ENCODE data around the gene DDX24.

DNA sequence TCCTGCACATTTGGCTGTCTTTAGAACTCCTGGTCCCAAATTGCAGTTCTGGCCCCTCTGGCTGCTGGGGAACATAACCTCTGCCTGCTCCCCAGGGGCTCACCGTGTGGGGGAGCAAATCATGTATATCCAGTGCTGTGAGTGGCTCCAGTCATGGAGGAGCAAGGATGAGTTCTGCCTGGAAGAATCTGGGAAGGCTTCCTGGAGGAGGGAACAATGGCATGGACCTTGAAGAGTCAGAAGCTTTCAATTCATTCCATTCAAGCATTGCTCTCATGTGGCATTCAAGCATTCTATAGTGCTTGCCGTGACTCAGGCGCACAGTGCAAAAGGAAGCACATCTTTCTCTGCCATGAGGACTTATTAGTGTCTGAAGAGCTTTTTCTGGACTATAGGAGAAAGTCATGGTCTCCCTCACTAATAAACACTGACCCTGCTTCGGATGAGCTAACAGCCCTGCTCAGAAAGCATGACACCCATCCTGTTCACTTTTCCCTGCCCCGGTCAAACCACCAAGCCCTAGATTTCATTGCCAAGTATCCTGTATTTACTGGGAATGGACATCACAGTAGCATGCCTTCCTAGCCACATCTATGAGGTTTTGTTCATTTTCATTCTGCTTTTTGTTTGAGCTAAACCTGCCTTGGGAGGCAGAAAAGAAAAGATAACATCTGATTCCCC, 33.0 kb upstream of the DDX24 start:
- TF ChIP-seq POLR2AphosphoS2 (conservative IDR thresholded peaks at IDR 0.05; ENCODE audit: low read length), result no peak
- TF ChIP-seq NPAS2 (CRISPR knock-in tag; IDR thresholded peaks at IDR 0.05; ENCODE audit: borderline replicate concordance), result no peak
- no peak for TF ChIP-seq POLR2A (IDR thresholded peaks at IDR 0.05; ENCODE audit: low read length)
- TF ChIP-seq, protein P1, sequence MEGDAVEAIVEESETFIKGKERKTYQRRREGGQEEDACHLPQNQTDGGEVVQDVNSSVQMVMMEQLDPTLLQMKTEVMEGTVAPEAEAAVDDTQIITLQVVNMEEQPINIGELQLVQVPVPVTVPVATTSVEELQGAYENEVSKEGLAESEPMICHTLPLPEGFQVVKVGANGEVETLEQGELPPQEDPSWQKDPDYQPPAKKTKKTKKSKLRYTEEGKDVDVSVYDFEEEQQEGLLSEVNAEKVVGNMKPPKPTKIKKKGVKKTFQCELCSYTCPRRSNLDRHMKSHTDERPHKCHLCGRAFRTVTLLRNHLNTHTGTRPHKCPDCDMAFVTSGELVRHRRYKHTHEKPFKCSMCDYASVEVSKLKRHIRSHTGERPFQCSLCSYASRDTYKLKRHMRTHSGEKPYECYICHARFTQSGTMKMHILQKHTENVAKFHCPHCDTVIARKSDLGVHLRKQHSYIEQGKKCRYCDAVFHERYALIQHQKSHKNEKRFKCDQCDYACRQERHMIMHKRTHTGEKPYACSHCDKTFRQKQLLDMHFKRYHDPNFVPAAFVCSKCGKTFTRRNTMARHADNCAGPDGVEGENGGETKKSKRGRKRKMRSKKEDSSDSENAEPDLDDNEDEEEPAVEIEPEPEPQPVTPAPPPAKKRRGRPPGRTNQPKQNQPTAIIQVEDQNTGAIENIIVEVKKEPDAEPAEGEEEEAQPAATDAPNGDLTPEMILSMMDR (IDR thresholded peaks at IDR 0.05), result no peak
- TF ChIP-seq, protein P2, sequence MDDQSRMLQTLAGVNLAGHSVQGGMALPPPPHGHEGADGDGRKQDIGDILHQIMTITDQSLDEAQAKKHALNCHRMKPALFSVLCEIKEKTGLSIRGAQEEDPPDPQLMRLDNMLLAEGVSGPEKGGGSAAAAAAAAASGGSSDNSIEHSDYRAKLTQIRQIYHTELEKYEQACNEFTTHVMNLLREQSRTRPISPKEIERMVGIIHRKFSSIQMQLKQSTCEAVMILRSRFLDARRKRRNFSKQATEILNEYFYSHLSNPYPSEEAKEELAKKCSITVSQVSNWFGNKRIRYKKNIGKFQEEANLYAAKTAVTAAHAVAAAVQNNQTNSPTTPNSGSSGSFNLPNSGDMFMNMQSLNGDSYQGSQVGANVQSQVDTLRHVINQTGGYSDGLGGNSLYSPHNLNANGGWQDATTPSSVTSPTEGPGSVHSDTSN (IDR thresholded peaks at IDR 0.05), result no peak
- TF ChIP-seq CHD2 (IDR thresholded peaks at IDR 0.05; ENCODE audit: low read length, partially characterized antibody), result no peak
- TF ChIP-seq JUNB (IDR thresholded peaks at IDR 0.05), result no peak
- TF ChIP-seq RFX5 (IDR thresholded peaks at IDR 0.05), result no peak
- no peak for TF ChIP-seq RCOR1 (IDR thresholded peaks at IDR 0.05; ENCODE audit: low read depth, low read length)
- no peak for TF ChIP-seq ESRRA (IDR thresholded peaks at IDR 0.05; ENCODE audit: borderline replicate concordance, low read length)

Data from A549 (cell line).